HG02943 (cell line): ENCODE data around the gene RBMS3.
"Not testable (repeated sequence)": the region's sequence is repeated elsewhere in the genome, so short reads cannot be mapped to it uniquely, and the experiment has no call there.

Source experiments
- ATAC-seq: cut with Tn5 transposase; IDR thresholded peaks from one replicate; pipeline ENCODE4 v1.9.1; 2021; ENCODE audit warnings: mild to moderate bottlenecking, low read depth, moderate library complexity; ENCODE audit not compliant: unreplicated experiment

RBMS3 gene

GRCh38 chr3:29514912-29515311, 234.0 kb downstream of the RBMS3 start:
- no peak for ATAC-seq

- ATAC-seq: no peak
Observed at GRCh38 chr3:29515451-29515850, 234.6 kb downstream of the RBMS3 start.

GRCh38 chr3:29516164-29516563, 235.3 kb downstream of the RBMS3 start:
- ATAC-seq: no peak

GRCh38 chr3:29520764-29521163, 239.9 kb downstream of the RBMS3 start:
- no peak for ATAC-seq

- no peak for ATAC-seq
Observed at GRCh38 chr3:29521293-29521692, 240.4 kb downstream of the RBMS3 start.

- no peak for ATAC-seq
Observed at GRCh38 chr3:29521751-29522150, 240.9 kb downstream of the RBMS3 start.

GRCh38 chr3:29524433-29524832, 243.6 kb downstream of the RBMS3 start:
- ATAC-seq: not testable (repeated sequence)

- no peak for ATAC-seq
Observed at GRCh38 chr3:29525254-29525881, 244.5 kb downstream of the RBMS3 start.

GRCh38 chr3:29527246-29527645, 246.4 kb downstream of the RBMS3 start:
- no peak for ATAC-seq

- no peak for ATAC-seq
Observed at GRCh38 chr3:29531644-29532043, 250.8 kb downstream of the RBMS3 start.

GRCh38 chr3:29532473-29532872, 251.6 kb downstream of the RBMS3 start:
- ATAC-seq: no peak

- ATAC-seq: no peak
Observed at GRCh38 chr3:29534006-29534405, 253.1 kb downstream of the RBMS3 start.

- no peak for ATAC-seq
Observed at GRCh38 chr3:29536016-29536758, 255.3 kb downstream of the RBMS3 start.

- ATAC-seq: no peak
Observed at GRCh38 chr3:29537889-29538609, 257.2 kb downstream of the RBMS3 start.

- no peak for ATAC-seq
Observed at GRCh38 chr3:29538610-29538958, 257.7 kb downstream of the RBMS3 start.

- no peak for ATAC-seq
Observed at GRCh38 chr3:29540544-29540943, 259.7 kb downstream of the RBMS3 start.

GRCh38 chr3:29544701-29545363, 264.0 kb downstream of the RBMS3 start:
- no peak for ATAC-seq

- no peak for ATAC-seq
Observed at GRCh38 chr3:29545615-29546014, 264.7 kb downstream of the RBMS3 start.

GRCh38 chr3:29552051-29552450, 271.2 kb downstream of the RBMS3 start:
- no peak for ATAC-seq

GRCh38 chr3:29554566-29554965, 273.7 kb downstream of the RBMS3 start:
- no peak for ATAC-seq

GRCh38 chr3:29555590-29555989, 274.7 kb downstream of the RBMS3 start:
- no peak for ATAC-seq
